PC-3 (cell line): ENCODE data around the gene DELE1. TPM values are rescaled to one million over a fixed set of nuclear protein-coding genes. Genes with fewer than 3 reads are reported as not detected.

ENCODE experiments used
- ATAC-seq: fragments of 200-7000 bp; cut with Tn5 transposase; 2 replicates; pipeline ENCODE4 v1.9.1; 2020; ENCODE audit warnings: mild to moderate bottlenecking, moderate library complexity
- BruUV-seq: library from RNA; stranded (reverse); fragments of 400-500 nt; replicated peaks from 2 replicates; lab custom pipeline; 2021; lab: Mats Ljungman, UMichigan
- CTCF ChIA-PET: fragments of 300-600 bp; sonication (Branson Sonifier 250); formaldehyde crosslinking; loops from one replicate; lab custom pipeline; 2022; ENCODE audit warnings: antibody characterized with exemption; lab: Charles Lee
- POLR2A ChIA-PET: fragments of 300-600 bp; sonication (Branson Sonifier 250); formaldehyde crosslinking; loops from one replicate; lab custom pipeline; 2022; ENCODE audit warnings: antibody characterized with exemption; ENCODE audit not compliant: unreplicated experiment; lab: Charles Lee
- DNase-seq: peaks from one replicate; pipeline ENCODE4 v3.0.0-alpha.2; 2015
- H2AFZ ChIP-seq: fragments of 300-600 bp; sonication (generic); 2 replicates; pipeline ENCODE4 v1.6.0; 2016; ENCODE audit warnings: antibody characterized with exemption, low read length
- H3F3A ChIP-seq: fragments of 300-600 bp; sonication (generic); one replicate; pipeline ENCODE4 v1.6.0; 2017; ENCODE audit warnings: antibody characterized with exemption, low read length, control low read depth, mild to moderate bottlenecking; ENCODE audit not compliant: unreplicated experiment
- H3K27ac ChIP-seq: fragments of 300-600 bp; sonication (generic); 2 replicates; pipeline ENCODE4 v1.5.1; 2016; ENCODE audit warnings: mild to moderate bottlenecking, low read length
- H3K27me3 ChIP-seq: fragments of 300-600 bp; sonication (generic); 2 replicates; pipeline ENCODE4 v1.6.1; 2016; ENCODE audit warnings: low read length, mixed read lengths
- H3K36me3 ChIP-seq: fragments of 300-600 bp; sonication (generic); 2 replicates; pipeline ENCODE4 v1.6.1; 2016; ENCODE audit warnings: low read depth, mixed run types, low read length, mixed read lengths
- H3K4me1 ChIP-seq: fragments of 300-600 bp; sonication (generic); 2 replicates; pipeline ENCODE4 v1.5.1; 2016; ENCODE audit warnings: low read length; ENCODE audit not compliant: insufficient read depth
- H3K4me2 ChIP-seq: fragments of 300-600 bp; sonication (generic); 2 replicates; pipeline ENCODE4 v1.6.0; 2016; ENCODE audit warnings: low read length
- H3K4me3 ChIP-seq: fragments of 300-600 bp; sonication (generic); 2 replicates; pipeline ENCODE4 v1.5.1; 2016; ENCODE audit warnings: mild to moderate bottlenecking, low read length, mixed read lengths
- H3K79me2 ChIP-seq: fragments of 300-600 bp; sonication (generic); 2 replicates; pipeline ENCODE4 v1.6.1; 2017; ENCODE audit warnings: low read length, mixed read lengths
- H3K9ac ChIP-seq: fragments of 300-600 bp; sonication (generic); 2 replicates; pipeline ENCODE4 v1.6.0; 2016; ENCODE audit warnings: mild to moderate bottlenecking, low read length
- H3K9me2 ChIP-seq: fragments of 300-600 bp; sonication (generic); replicated peaks from 2 replicates; pipeline ENCODE4 v1.6.1; 2016; ENCODE audit warnings: mixed run types, low read length, mixed read lengths
- H3K9me3 ChIP-seq: fragments of 300-600 bp; sonication (generic); 2 replicates; pipeline ENCODE4 v1.6.1; 2016; ENCODE audit warnings: low read length, mixed read lengths
- H4K20me1 ChIP-seq: fragments of 300-600 bp; sonication (generic); 2 replicates; pipeline ENCODE4 v1.6.1; 2016; ENCODE audit warnings: low read length, mixed read lengths
- EZH2 ChIP-seq: fragments of 300-600 bp; sonication (generic); IDR thresholded peaks from one replicate; pipeline ENCODE4 v1.6.1; 2017; ENCODE audit warnings: antibody characterized with exemption, mild to moderate bottlenecking, low read length; ENCODE audit not compliant: unreplicated experiment
- EZH2phosphoT487 ChIP-seq: fragments of 300-600 bp; sonication (generic); IDR thresholded peaks from 2 replicates; pipeline ENCODE4 v1.6.1; 2018; ENCODE audit warnings: mild to moderate bottlenecking, antibody characterized with exemption, low read length, borderline replicate concordance
- intact Hi-C: fragments of 100-400 bp; cut with micrococcal nuclease; formaldehyde crosslinking; loops from 2 replicates; pipeline ENCODE4 v1.9.0; 2023
- total RNA-seq: library from RNA; depleted of rRNA; stranded (reverse); fragments of >200 nt; gene quantifications from 2 replicates; pipeline ENCODE4 v1.2.3, GENCODE V29; 2014
- TF ChIP-seq, protein P1 (sequence below): fragments of 300-600 bp; sonication (generic); conservative IDR thresholded peaks from 2 replicates; pipeline ENCODE4 v1.5.1; 2017; ENCODE audit warnings: antibody characterized with exemption, low read depth, mild to moderate bottlenecking, low read length

The DELE1 gene
- total RNA-seq, 1 experiment from 2014 or later: 46.6 TPM

DNA sequence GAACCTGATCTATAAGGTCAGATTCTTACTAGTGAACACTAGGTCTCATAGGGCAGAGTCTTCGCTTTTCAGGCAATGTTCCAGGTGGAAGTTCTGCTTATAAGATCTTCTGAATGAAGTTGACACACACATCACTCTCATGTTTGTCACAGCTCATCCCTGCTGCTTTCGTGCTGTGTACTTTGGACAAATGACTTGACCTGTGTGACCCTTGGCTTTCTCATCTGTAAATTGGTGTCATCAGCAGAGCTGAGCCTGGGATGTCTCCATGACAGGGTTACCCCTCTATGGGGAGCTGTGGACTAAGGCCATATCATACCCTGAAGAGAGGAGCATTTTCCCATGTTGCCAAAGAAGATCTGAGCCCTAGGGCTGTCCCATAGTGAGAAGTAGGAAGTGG lies 2.8 kb downstream of the DELE1 start:
- POLR2A ChIA-PET: no interaction called here
- Histone ChIP-seq H3K9me3 (no peaks in the 10 kb centered on the region), H2AFZ (no peak overlapping the region), H4K20me1 (no peaks in the 10 kb centered on the region), H3K9me2 (no peaks in the 10 kb centered on the region), H3K27ac (no peak overlapping the region), H3K79me2 (peaks cover 27% of the 10 kb centered on the region), H3K4me2 (no peak overlapping the region), H3K9ac (no peak overlapping the region), H3K4me3 (no peak overlapping the region), H3K27me3 (no peaks in the 10 kb centered on the region), H3F3A (no peaks in the 10 kb centered on the region), H3K4me1 (peaks cover 8% of the 10 kb centered on the region; the same call in 1 of the 2 replicates), H3K36me3 (peaks cover 24% of the 10 kb centered on the region)
- TF ChIP-seq EZH2phosphoT487: no peak
- TF ChIP-seq, protein P1, sequence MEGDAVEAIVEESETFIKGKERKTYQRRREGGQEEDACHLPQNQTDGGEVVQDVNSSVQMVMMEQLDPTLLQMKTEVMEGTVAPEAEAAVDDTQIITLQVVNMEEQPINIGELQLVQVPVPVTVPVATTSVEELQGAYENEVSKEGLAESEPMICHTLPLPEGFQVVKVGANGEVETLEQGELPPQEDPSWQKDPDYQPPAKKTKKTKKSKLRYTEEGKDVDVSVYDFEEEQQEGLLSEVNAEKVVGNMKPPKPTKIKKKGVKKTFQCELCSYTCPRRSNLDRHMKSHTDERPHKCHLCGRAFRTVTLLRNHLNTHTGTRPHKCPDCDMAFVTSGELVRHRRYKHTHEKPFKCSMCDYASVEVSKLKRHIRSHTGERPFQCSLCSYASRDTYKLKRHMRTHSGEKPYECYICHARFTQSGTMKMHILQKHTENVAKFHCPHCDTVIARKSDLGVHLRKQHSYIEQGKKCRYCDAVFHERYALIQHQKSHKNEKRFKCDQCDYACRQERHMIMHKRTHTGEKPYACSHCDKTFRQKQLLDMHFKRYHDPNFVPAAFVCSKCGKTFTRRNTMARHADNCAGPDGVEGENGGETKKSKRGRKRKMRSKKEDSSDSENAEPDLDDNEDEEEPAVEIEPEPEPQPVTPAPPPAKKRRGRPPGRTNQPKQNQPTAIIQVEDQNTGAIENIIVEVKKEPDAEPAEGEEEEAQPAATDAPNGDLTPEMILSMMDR: no peak
- CTCF ChIA-PET: no interaction called here
- DNase-seq: no peak
- no TSS peak for BruUV-seq
- ATAC-seq: no peak
- intact Hi-C loops: no loop called here

GRCh38 chr5:141928051-141928450 lies 4.4 kb downstream of the DELE1 start:
- ATAC-seq: no peak
- H3K36me3 ChIP-seq: peaks cover 24% of the 10 kb centered on the region

DNA sequence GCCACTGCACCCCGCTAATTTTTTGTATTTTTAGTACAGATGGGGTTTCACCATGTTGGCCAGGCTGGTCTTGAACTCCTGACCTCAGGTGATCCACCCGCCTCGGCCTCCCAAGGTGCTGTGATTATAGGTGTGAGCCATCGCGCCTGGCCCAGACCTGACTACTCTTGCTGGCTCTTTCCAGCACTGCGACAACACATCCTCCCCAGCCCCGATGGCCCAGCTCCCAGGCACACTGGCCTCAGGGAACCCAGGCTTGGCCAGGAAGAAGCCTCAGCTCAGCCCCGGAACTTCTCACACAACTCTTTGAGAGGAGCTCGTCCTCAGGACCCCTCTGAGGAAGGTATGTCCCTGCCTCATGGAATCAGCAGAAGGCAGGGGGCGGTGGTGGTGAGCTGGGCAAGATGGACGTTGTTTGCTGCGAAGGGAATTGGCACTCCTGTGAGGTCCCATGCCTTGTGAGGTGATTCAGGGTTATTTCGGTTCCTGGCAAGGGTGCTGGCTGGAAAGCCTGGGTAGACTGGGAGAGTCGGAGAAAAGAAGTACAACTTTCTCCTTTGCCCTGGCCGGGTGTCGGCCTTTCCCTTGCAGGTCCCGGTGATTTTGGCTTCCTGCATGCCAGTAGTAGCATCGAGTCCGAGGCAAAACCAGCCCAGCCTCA lies 5.9 kb downstream of the DELE1 start:
- Histone ChIP-seq H3K9me2 (no peaks in the 10 kb centered on the region), H3K27me3 (no peaks in the 10 kb centered on the region), H3K4me2 (no peak overlapping the region), H3K4me3 (no peak overlapping the region), H3K4me1 (peaks cover under 1% of the 10 kb centered on the region; the same call in 1 of the 2 replicates), H3K36me3 (peaks cover 27% of the 10 kb centered on the region), H3K9me3 (no peaks in the 10 kb centered on the region), H2AFZ (no peak overlapping the region), H4K20me1 (no peaks in the 10 kb centered on the region), H3K27ac (no peak overlapping the region), H3K9ac (no peak overlapping the region), H3K79me2 (peaks cover 14% of the 10 kb centered on the region), H3F3A (no peaks in the 10 kb centered on the region)
- CTCF ChIA-PET: no interaction called here
- intact Hi-C loops: no loop called here
- POLR2A ChIA-PET: interaction anchor here (0.5 kb wide), 1 partner anchor 253 kb away, joined by 3 read pairs; no protein-coding TSS in a partner anchor
- DNase-seq (no peak), ATAC-seq (no peak)
- BruUV-seq: no TSS peak
- TF ChIP-seq EZH2 (no peak), EZH2phosphoT487 (no peak)
- TF ChIP-seq, protein P1: no peak

More at GRCh38 chr5:141928051-141928450, 4.4 kb downstream of the DELE1 start:
- no peaks in the 10 kb centered on the region for H3F3A ChIP-seq
- H3K9me3 ChIP-seq: no peaks in the 10 kb centered on the region
- H3K9ac ChIP-seq: no peak overlapping the region
- no peaks in the 10 kb centered on the region for H4K20me1 ChIP-seq
- CTCF ChIA-PET: no interaction called here
- BruUV-seq: no TSS peak
- TF ChIP-seq, protein P1: no peak
- no peak for TF ChIP-seq EZH2phosphoT487
- no peak for TF ChIP-seq EZH2
- POLR2A ChIA-PET: no interaction called here
- no peak overlapping the region for H3K4me3 ChIP-seq
- no peaks in the 10 kb centered on the region for H3K27me3 ChIP-seq
- no peak overlapping the region for H3K4me2 ChIP-seq
- H3K27ac ChIP-seq: no peak overlapping the region
- H3K4me1 ChIP-seq: peaks cover 4% of the 10 kb centered on the region; the same call in 1 of the 2 replicates
- peaks cover 21% of the 10 kb centered on the region for H3K79me2 ChIP-seq
- intact Hi-C loops: no loop called here
- DNase-seq: no peak
- H3K9me2 ChIP-seq: no peaks in the 10 kb centered on the region
- no peak overlapping the region for H2AFZ ChIP-seq
